Loucy (cell line): ENCODE results near the gene MRPL45.

Source experiments
- CTCF ChIP-seq: fragments of 200-600 bp; sonication (generic); conservative IDR thresholded peaks from 2 replicates; pipeline ENCODE4 v1.5.1; 2014; ENCODE audit warnings: mild to moderate bottlenecking, antibody characterized with exemption, low read length
- EZH2phosphoT487 ChIP-seq: fragments of 200-600 bp; IDR thresholded peaks from 2 replicates; pipeline ENCODE4 v1.6.1; 2018; ENCODE audit warnings: antibody characterized with exemption, mild to moderate bottlenecking, moderate library complexity, borderline replicate concordance

GRCh38 chr17:38324772-38325171 is 27.8 kb downstream of the MRPL45 start:
- TF ChIP-seq CTCF (no peak), EZH2phosphoT487 (no peak)
